LNCaP clone FGC (cell line): ENCODE measurements around the gene TRIM37.

ENCODE experiments used
- DNase-seq: peaks from one replicate; pipeline ENCODE4 v3.0.0-alpha.2; 2011; ENCODE audit warnings: low read depth
- H3K4me3 ChIP-seq: 2 replicates; pipeline ENCODE4 v1.5.1; 2011; ENCODE audit warnings: mild to moderate bottlenecking, low read depth, low read length, control low read depth
- TF ChIP-seq, protein P1 (sequence below): IDR thresholded peaks from 2 replicates; pipeline ENCODE4 v1.5.1; 2012; ENCODE audit warnings: mild to moderate bottlenecking; ENCODE audit not compliant: control insufficient read depth, insufficient read depth; ENCODE audit errors: extremely low read depth

The TRIM37 gene

GRCh38 chr17:58970609-58971450 is 135.8 kb downstream of the TRIM37 start:
- DNase-seq = no peak

GRCh38 chr17:58969612-58970011 is 137.1 kb downstream of the TRIM37 start:
- H3K4me3 ChIP-seq = no peak overlapping the region
- no peak for DNase-seq
- TF ChIP-seq, protein P1, sequence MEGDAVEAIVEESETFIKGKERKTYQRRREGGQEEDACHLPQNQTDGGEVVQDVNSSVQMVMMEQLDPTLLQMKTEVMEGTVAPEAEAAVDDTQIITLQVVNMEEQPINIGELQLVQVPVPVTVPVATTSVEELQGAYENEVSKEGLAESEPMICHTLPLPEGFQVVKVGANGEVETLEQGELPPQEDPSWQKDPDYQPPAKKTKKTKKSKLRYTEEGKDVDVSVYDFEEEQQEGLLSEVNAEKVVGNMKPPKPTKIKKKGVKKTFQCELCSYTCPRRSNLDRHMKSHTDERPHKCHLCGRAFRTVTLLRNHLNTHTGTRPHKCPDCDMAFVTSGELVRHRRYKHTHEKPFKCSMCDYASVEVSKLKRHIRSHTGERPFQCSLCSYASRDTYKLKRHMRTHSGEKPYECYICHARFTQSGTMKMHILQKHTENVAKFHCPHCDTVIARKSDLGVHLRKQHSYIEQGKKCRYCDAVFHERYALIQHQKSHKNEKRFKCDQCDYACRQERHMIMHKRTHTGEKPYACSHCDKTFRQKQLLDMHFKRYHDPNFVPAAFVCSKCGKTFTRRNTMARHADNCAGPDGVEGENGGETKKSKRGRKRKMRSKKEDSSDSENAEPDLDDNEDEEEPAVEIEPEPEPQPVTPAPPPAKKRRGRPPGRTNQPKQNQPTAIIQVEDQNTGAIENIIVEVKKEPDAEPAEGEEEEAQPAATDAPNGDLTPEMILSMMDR = no peak

More at GRCh38 chr17:58970609-58971450, 135.8 kb downstream of the TRIM37 start:
- H3K4me3 ChIP-seq = no peak overlapping the region
- TF ChIP-seq, protein P1 = no peak

DNA sequence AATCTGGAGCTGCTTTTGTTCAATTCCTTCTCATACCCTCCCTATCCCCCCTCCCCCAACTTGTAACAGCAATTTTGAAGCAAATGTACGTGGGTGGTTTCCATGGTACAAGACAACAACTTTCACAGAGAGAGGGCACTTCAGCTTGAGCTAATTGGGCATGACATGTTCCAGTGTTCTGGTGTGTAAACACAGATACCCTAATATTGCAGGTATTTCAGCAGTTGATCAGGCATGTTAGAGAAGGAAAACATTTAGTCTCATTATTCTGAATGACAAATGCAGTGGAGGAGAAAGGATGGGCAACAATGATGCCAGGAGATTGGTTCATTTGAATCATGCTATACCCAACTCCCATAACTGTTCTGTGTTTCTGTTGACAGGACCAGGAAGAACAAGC is 137.5 kb downstream of the TRIM37 start:
- TF ChIP-seq, protein P1 = no peak

GRCh38 chr17:58968426-58969061 is 138.1 kb downstream of the TRIM37 start:
- DNase-seq = no peak
- no peak overlapping the region for H3K4me3 ChIP-seq
- TF ChIP-seq, protein P1 = no peak

More for the DNA sequence above, 137.5 kb downstream of the TRIM37 start:
- DNase-seq = no peak
- no peak overlapping the region for H3K4me3 ChIP-seq

- TF ChIP-seq, protein P1 = no peak
- DNase-seq = no peak
These were observed 140.5 kb downstream of the TRIM37 start for GRCh38 chr17:58966208-58966607.

GRCh38 chr17:58965221-58965620 is 141.5 kb downstream of the TRIM37 start:
- H3K4me3 ChIP-seq = no peak overlapping the region

More at GRCh38 chr17:58966208-58966607, 140.5 kb downstream of the TRIM37 start:
- H3K4me3 ChIP-seq = no peak overlapping the region

More at GRCh38 chr17:58965221-58965620, 141.5 kb downstream of the TRIM37 start:
- DNase-seq = no peak
- TF ChIP-seq, protein P1 = no peak
